K562 (cell line): ENCODE measurements around the gene SLC29A3. TPM values are rescaled to one million over a fixed set of nuclear protein-coding genes. Genes with fewer than 3 reads are reported as not detected.

Source experiments
- ATAC-seq: fragments of 200-7000 bp; cut with Tn5 transposase; 3 replicates; pipeline ENCODE4 v1.9.1; 2020; ENCODE audit warnings: moderate library complexity
- BruUV-seq: library from RNA; stranded (reverse); fragments of 400-500 nt; replicated peaks from 2 replicates; lab custom pipeline; 2021; lab: Mats Ljungman, UMichigan
- CTCF ChIA-PET: fragments of 300-600 bp; formaldehyde crosslinking; extraction: SDS; loops from one replicate; lab custom pipeline; 2021; ENCODE audit warnings: low intra/inter-chr PET ratio; lab: Yijun Ruan, JAX
- POLR2A ChIA-PET: fragments of 300-600, 350-650 bp; sonication (Branson Sonifier 250); formaldehyde crosslinking; extraction: SDS; loops from one replicate; lab custom pipeline; 2021; ENCODE audit warnings: antibody characterized with exemption, inconsistent platforms; lab: Yijun Ruan, JAX
- DNase-seq, 4 experiments: peaks; one replicate each; pipeline versions ENCODE4 v3.0.0 to v3.0.0-alpha.2; 2011 to 2018; ENCODE audit warnings: low spot score in 3 of 4, mixed read lengths in 3 of 4; ENCODE audit errors: extremely low read depth in 1 of 4
- FAIRE-seq: peaks from 2 replicates; lab custom pipeline; 2011; peaks lifted over from hg19 to GRCh38; lab: Jason Lieb, UNC
- H2AFZ ChIP-seq: 2 replicates; pipeline ENCODE4 v1.6.0; 2011; ENCODE audit warnings: low read depth, low read length, control low read depth, inconsistent platforms
- H3K27ac ChIP-seq: fragments of 200-600 bp; 3 replicates; pipeline ENCODE4 v1.8.0; 2011; ENCODE audit warnings: low read depth, mild to moderate bottlenecking, control low read depth, inconsistent platforms, low read length, moderate library complexity, mixed read lengths; ENCODE audit errors: extremely low read depth
- H3K27me3 ChIP-seq, 2 experiments: fragments of 300-600 bp in 1 of 2; 2 replicates in 1 of 2; 3 replicates in 1 of 2; pipeline versions ENCODE4 v1.6.0 to v1.8.0; 2011; ENCODE audit warnings: inconsistent platforms in 2 of 2, low read length in 2 of 2, mild to moderate bottlenecking in 1 of 2, mixed read lengths in 1 of 2, moderate library complexity in 1 of 2; ENCODE audit not compliant: control insufficient read depth in 2 of 2, insufficient read depth in 2 of 2
- H3K36me3 ChIP-seq: fragments of 300-600 bp; 3 replicates; pipeline ENCODE4 v1.8.0; 2011; ENCODE audit warnings: mild to moderate bottlenecking, low read length, inconsistent platforms; ENCODE audit not compliant: control insufficient read depth, insufficient read depth
- H3K4me1 ChIP-seq, 2 experiments: fragments of 200-600 bp in 1 of 2; replicated peaks in 1 of 2; 2 replicates in 1 of 2; 3 replicates in 1 of 2; pipeline versions ENCODE4 v1.5.1 to v1.8.0; 2011; ENCODE audit warnings: inconsistent platforms in 2 of 2, low read length in 2 of 2, mild to moderate bottlenecking in 1 of 2, mixed read lengths in 1 of 2, moderate library complexity in 1 of 2; ENCODE audit not compliant: control insufficient read depth in 2 of 2, insufficient read depth in 2 of 2
- H3K4me2 ChIP-seq: 2 replicates; pipeline ENCODE4 v1.6.1; 2011; ENCODE audit warnings: low read length, control low read depth, inconsistent platforms, mixed read lengths; ENCODE audit not compliant: insufficient read depth
- H3K4me3 ChIP-seq: fragments of 200-600 bp; sonication (generic), shearing (Covaris generic); 2 replicates; pipeline ENCODE4 v1.5.1; 2016; ENCODE audit warnings: control low read depth, inconsistent platforms
- H3K79me2 ChIP-seq: fragments of 200-600 bp; 3 replicates; pipeline ENCODE4 v1.8.0; 2011; ENCODE audit warnings: low read length, inconsistent platforms; ENCODE audit not compliant: control insufficient read depth, insufficient read depth
- H3K9ac ChIP-seq, 2 experiments: 2 replicates each; pipeline versions ENCODE4 v1.6.0 to v1.6.1; 2011; ENCODE audit warnings: low read depth in 2 of 2, low read length in 2 of 2, control low read depth in 1 of 2, inconsistent platforms in 1 of 2, mild to moderate bottlenecking in 1 of 2, mixed read lengths in 1 of 2; ENCODE audit not compliant: insufficient read depth in 1 of 2
- H3K9me1 ChIP-seq: one replicate; pipeline ENCODE4 v1.6.0; 2011; ENCODE audit warnings: inconsistent platforms, mild to moderate bottlenecking, low read length, moderate library complexity; ENCODE audit not compliant: control insufficient read depth, insufficient read depth
- H3K9me3 ChIP-seq: replicated peaks from 2 replicates; pipeline ENCODE4 v1.5.1; 2011; ENCODE audit warnings: low read depth, low read length, inconsistent platforms; ENCODE audit not compliant: control insufficient read depth, insufficient read depth
- H4K20me1 ChIP-seq: replicated peaks from 2 replicates; pipeline ENCODE4 v1.6.1; 2011; ENCODE audit warnings: low read length, inconsistent platforms, mixed read lengths; ENCODE audit not compliant: control insufficient read depth, insufficient read depth
- CAMTA2 ChIP-seq: fragments of 250-450 bp; sonication (Bioruptor Pico); conservative IDR thresholded peaks from 2 replicates; pipeline ENCODE4 v1.5.1; 2022
- DLX4 ChIP-seq: fragments of 250-450 bp; sonication (Bioruptor Pico); IDR thresholded peaks from 2 replicates; pipeline ENCODE4 v1.6.1; 2021; ENCODE audit warnings: mild to moderate bottlenecking
- HDAC1 ChIP-seq, 2 experiments: fragments of 450-650 bp; IDR thresholded peaks; 2 replicates each; pipeline ENCODE4 v1.6.1; 2016 to 2017; ENCODE audit warnings: inconsistent platforms in 1 of 2, mild to moderate bottlenecking in 1 of 2, moderate library complexity in 1 of 2
- MEF2A ChIP-seq: IDR thresholded peaks from 2 replicates; pipeline ENCODE4 v1.6.1; 2011; ENCODE audit warnings: low read depth, mild to moderate bottlenecking, low read length, moderate library complexity; ENCODE audit not compliant: control insufficient read depth
- MEIS2 ChIP-seq: fragments of 450-650 bp; IDR thresholded peaks from 2 replicates; pipeline ENCODE4 v1.6.1; 2014; ENCODE audit warnings: mild to moderate bottlenecking; ENCODE audit not compliant: partially characterized antibody
- NCOA4 ChIP-seq: fragments of 450-650 bp; IDR thresholded peaks from 2 replicates; pipeline ENCODE4 v1.6.1; 2018; ENCODE audit warnings: mild to moderate bottlenecking; ENCODE audit not compliant: partially characterized antibody
- NR2C1 ChIP-seq, 2 experiments: fragments of 450-650 bp; IDR thresholded peaks; 2 replicates each; pipeline ENCODE4 v1.6.1; 2017; ENCODE audit warnings: mild to moderate bottlenecking in 2 of 2, antibody characterized with exemption in 1 of 2, inconsistent platforms in 1 of 2, missing compliant biosample characterization in 1 of 2, missing genetic modification characterization in 1 of 2
- POLR2AphosphoS2 ChIP-seq: IDR thresholded peaks from 2 replicates; pipeline ENCODE4 v1.6.1; 2012; ENCODE audit warnings: low read length, improper control_type of control experiment
- POLR3A ChIP-seq: IDR thresholded peaks from 2 replicates; pipeline ENCODE4 v1.6.1; 2011; ENCODE audit warnings: borderline replicate concordance, mild to moderate bottlenecking, moderate library complexity; ENCODE audit not compliant: insufficient read length, insufficient read depth; ENCODE audit errors: extremely low read depth
- RBM14 ChIP-seq: fragments of 200-400 bp; formaldehyde crosslinking; IDR thresholded peaks from 2 replicates; pipeline ENCODE4 v1.6.1; 2018; ENCODE audit warnings: low read depth, mild to moderate bottlenecking, low read length, moderate library complexity, borderline replicate concordance; ENCODE audit not compliant: insufficient read depth
- RBM22 ChIP-seq: fragments of 200-400 bp; formaldehyde crosslinking; IDR thresholded peaks from 2 replicates; pipeline ENCODE4 v1.6.1; 2018; ENCODE audit warnings: low read length, low read depth; ENCODE audit not compliant: poor library complexity, severe bottlenecking
- RBM34 ChIP-seq: fragments of 200-400 bp; formaldehyde crosslinking; IDR thresholded peaks from 2 replicates; pipeline ENCODE4 v1.6.1; 2018; ENCODE audit warnings: low read length, borderline replicate concordance; ENCODE audit not compliant: insufficient read depth
- RFX5 ChIP-seq: IDR thresholded peaks from 2 replicates; pipeline ENCODE4 v1.6.1; 2011; ENCODE audit warnings: low read depth, mild to moderate bottlenecking, improper control_type of control experiment, low read length
- RNF2 ChIP-seq: sonication (generic); IDR thresholded peaks from 2 replicates; pipeline ENCODE4 v1.6.1; 2016
- RUNX1 ChIP-seq: sonication (generic); IDR thresholded peaks from 2 replicates; pipeline ENCODE4 v1.6.1; 2016; ENCODE audit warnings: antibody characterized with exemption, low read depth
- TBP ChIP-seq: optimal IDR thresholded peaks from 2 replicates; pipeline ENCODE3; 2011; ENCODE audit warnings: low read depth, low read length, improper control_type of control experiment
- ZNF280A ChIP-seq: fragments of 450-650 bp; IDR thresholded peaks from 2 replicates; pipeline ENCODE4 v1.6.1; 2018; ENCODE audit warnings: mild to moderate bottlenecking, low read depth; ENCODE audit not compliant: partially characterized antibody
- ZNF354B ChIP-seq: fragments of 250-450 bp; sonication (Bioruptor Pico); IDR thresholded peaks from 2 replicates; pipeline ENCODE4 v1.4.0; 2020
- in situ Hi-C: fragments of 300-500 bp; cut with MboI; formaldehyde crosslinking; loops from 4 replicates; pipeline ENCODE4 v1.15.0; 2018; ENCODE audit warnings: inconsistent platforms, mixed read lengths
- intact Hi-C: fragments of 100-400 bp; cut with micrococcal nuclease; formaldehyde crosslinking; loops from 2 replicates; pipeline ENCODE4 v1.14.2; 2022
- polyA plus RNA-seq, 8 experiments: library from polyadenylated mRNA; depleted of rRNA in 4 of 8; stranded (reverse) in 5 of 8; unstranded in 3 of 8; fragments of >200 nt; fragmentation: Nextera tagmentation in 2 of 8; fragmentation: Illumina TruSeq in 1 of 8; extraction: Ambion mirVana in 2 of 8; extraction: Trizol in 1 of 8; gene quantifications; 2 replicates each; pipeline versions ENCODE4 v1.2.1 to v1.2.3, GENCODE V29; 2011 to 2014; ENCODE audit warnings: inconsistent platforms in 1 of 8, missing spikeins in 1 of 8
- total RNA-seq, 7 experiments: library from RNA; depleted of rRNA in 6 of 7; stranded (reverse); fragments of >200 nt in 6 of 7; fragmentation: Illumina TruSeq in 2 of 7; extraction: Trizol in 2 of 7; gene quantifications; 2 replicates each; pipeline versions ENCODE4 v1.2.1 to v1.2.3, GENCODE V29; 2011 to 2021; ENCODE audit warnings: low replicate concordance in 1 of 7

SLC29A3 gene
- total and polyA plus RNA-seq, 9 of the 15 experiments (the other 6 are each of a cell fraction or from before 2014, with no cell fraction given), result 2.1 to 10.7 (median 4.6) TPM

GRCh38 chr10:71363936-71364335 lies 44.9 kb downstream of the SLC29A3 start:
- Histone ChIP-seq H3K9me1 (no peaks in the 10 kb centered on the region), H3K36me3 (peaks cover 7% of the 10 kb centered on the region; the same call in 1 of the 3 replicates), H3K9me3 (no peaks in the 10 kb centered on the region), H3K79me2 (no peaks in the 10 kb centered on the region), H4K20me1 (no peaks in the 10 kb centered on the region), H3K27me3 (no peaks in the 10 kb centered on the region; a peak in 1 of 5 replicates), H3K4me1 (peaks cover 11 to 13% of the 10 kb centered on the region in 2 experiments), H3K27ac (no peak overlapping the region), H3K4me2 (no peak overlapping the region), H3K9ac (no peak overlapping the region; a peak in 1 of 4 replicates), H2AFZ (no peak overlapping the region), H3K4me3 (no peak overlapping the region)
- DNase-seq, result no peak
- no TSS peak for BruUV-seq
- ChIA-PET CTCF (interaction anchor here (0.6 kb wide), 1 partner anchor 58 kb away, joined by 3 read pairs; no protein-coding TSS in a partner anchor), POLR2A (interaction anchor here (0.7 kb wide), 1 partner anchor 19 kb away, joined by 3 read pairs; no protein-coding TSS in a partner anchor)
- no peak for TF ChIP-seq TBP
- TF ChIP-seq RBM14, result no peak
- TF ChIP-seq NR2C1 (IDR thresholded peaks at IDR 0.05), result no peak
- no peak for TF ChIP-seq NR2C1 (tag; IDR thresholded peaks at IDR 0.05)
- no peak for TF ChIP-seq RBM34
- TF ChIP-seq MEF2A, result no peak
- no peak for TF ChIP-seq ZNF354B (CRISPR knock-in tag)
- no peak for TF ChIP-seq DLX4 (CRISPR knock-in tag)
- TF ChIP-seq ZNF280A, result no peak
- no peak for TF ChIP-seq NCOA4
- TF ChIP-seq MEIS2, result no peak
- TF ChIP-seq POLR2AphosphoS2, result no peak
- TF ChIP-seq RNF2, result no peak
- TF ChIP-seq HDAC1 (IDR thresholded peaks at IDR 0.05), result no peak
- no peak for TF ChIP-seq POLR3A
- TF ChIP-seq CAMTA2 (CRISPR knock-in tag), result no peak
- TF ChIP-seq RBM22, result no peak
- no peak for TF ChIP-seq RUNX1
- no peak for TF ChIP-seq RFX5
- in situ Hi-C loops, result no loop called here
- no peak for ATAC-seq
- no peak for FAIRE-seq
- intact Hi-C loops, result no loop called here
